NCI-H460 (cell line): Measurements from ENCODE around the gene TPO. TPM values are rescaled to one million over a fixed set of nuclear protein-coding genes. Genes with fewer than 3 reads are reported as not detected.
"Not testable (repeated sequence)": the region's sequence is repeated elsewhere in the genome, so short reads cannot be mapped to it uniquely, and the experiment has no call there.

Experiments used
- DNase-seq: peaks from one replicate; pipeline ENCODE4 v3.0.0-alpha.2; 2016; ENCODE audit warnings: low read depth; ENCODE audit errors: extremely low read depth
- total RNA-seq: library from RNA; depleted of rRNA; stranded (reverse); fragments of >200 nt; shearing (Covaris generic); gene quantifications from 2 replicates; pipeline ENCODE4 v1.2.3, GENCODE V29; 2014

The TPO gene
- total RNA-seq, 1 experiment from 2014 or later: 0.12 TPM

DNA sequence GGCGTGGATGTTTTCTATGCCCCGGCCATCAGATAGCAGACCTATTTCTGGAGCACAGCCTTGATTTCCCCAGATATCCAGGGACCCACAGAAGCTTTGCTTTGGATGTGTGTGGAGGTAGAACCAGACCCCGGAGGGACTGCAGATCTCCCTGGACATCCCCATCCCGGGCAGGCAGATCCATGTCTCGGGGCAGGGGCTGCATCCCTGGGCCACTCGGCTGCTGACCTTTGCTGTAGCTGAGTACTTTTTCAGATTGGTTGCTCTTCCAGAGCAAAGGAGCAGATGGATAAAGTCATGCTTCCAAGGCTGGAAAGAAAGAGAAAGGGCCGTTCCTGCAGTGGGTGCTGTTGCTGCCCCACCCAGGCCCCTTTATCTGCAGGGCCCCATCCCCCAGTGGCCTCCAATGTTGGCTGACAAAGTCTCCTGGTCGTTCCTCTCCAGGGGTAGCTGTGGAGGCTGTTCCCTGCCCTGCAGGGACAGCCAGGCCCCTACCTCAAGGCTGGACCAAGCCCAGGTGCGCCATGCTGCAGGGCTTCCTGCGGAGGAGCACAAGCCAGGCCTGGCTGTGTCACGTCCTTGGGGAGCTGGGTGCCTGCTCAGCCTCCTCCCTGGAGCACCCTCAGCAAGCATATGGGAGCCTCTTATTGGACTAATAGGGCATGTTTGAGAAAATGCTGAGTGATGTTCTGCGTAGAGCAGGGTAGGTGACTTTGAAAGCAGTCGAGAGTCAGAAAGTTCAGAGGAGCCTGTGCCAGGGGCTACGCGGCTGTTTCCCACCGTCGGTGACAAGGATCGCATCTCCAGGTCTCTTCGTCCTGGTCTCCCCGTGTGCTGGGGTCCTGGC is 68.4 kb downstream of the TPO start:
- DNase-seq: no peak

DNA sequence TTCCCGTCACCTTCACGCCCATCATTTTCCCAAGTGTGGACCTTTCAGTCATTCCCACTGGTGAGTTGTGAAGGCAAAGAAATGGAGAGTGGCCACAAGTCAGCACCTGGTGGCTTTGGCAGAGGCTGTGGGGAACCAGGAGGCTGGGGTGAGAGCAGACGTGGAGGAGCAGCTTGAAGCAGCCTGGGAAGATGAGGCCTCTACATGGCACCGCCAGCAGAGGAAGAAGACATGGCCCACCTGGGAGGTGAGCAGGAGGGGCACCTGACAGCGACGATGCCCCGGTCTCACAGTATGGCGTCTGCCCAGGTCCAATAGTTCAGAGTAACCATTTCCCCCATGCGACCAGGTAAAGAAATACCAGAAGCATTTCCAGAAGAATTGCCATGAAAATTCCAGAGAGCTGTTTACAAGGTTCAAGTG is 69.0 kb downstream of the TPO start:
- no peak for DNase-seq

DNA sequence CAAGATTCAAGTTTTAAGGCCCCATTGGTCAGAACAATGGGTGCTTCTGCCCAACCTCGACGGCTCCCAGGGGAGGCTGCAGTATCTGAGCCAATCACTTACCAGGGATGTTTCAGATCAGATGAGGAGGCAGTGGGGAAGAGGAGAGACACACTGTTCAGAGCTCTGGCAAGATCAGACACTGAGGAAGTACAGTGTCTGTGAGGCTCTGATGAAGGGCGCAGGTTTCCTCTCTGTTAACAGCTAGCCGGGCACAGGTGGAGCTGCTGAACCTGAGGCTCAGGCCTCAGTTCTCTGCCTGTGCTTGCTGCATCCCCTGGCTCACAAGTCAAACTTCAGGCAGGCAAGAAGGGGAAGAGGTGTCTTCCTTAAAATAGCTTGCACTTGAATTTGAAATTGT is 69.7 kb downstream of the TPO start:
- DNase-seq: no peak

DNA sequence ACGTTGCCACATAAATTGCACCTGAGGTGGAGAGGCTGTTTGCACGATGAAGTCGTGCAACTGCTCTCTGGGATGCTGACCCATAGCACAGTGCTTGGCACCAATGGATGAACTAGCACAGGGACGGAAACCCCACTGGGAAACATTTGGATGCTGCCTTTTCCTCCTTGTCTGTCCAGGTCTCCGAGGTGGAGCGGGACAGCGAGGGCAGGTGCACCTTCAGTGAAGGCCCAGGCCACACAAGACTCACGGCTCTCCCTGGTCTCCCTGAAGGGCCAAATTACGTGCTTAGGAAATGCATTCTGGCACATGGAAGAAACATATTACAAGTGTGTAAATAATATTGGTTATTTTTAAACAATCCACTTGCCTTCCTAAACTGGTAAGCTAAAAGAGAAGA is 70.3 kb downstream of the TPO start:
- DNase-seq: no peak

DNA sequence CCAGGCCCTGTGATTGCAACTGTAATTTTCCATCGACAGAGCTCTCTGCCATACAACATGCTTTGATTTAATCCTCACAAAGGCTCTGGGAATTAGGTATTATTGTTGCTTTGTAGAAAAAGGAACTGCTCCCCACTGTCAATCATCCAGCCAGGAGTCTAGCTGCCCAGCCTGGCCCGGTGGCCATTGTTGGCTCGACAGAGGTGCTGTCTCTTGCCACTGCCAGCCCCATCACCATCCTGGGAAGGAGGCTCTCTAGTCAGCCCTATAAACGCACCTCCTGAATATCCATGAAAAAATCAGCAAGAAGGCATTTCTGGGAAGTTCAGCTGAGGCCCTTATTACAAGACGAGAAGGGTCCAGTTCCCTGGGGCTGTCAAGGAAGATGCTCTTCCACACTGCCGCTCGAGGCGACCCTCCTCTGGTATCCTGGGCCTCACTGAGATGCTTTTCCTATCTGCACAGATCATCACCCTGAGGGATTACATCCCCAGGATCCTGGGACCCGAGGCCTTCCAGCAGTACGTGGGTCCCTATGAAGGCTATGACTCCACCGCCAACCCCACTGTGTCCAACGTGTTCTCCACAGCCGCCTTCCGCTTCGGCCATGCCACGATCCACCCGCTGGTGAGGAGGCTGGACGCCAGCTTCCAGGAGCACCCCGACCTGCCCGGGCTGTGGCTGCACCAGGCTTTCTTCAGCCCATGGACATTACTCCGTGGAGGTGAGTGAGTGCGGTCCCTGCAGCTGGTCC is 71.0 kb downstream of the TPO start:
- DNase-seq: no peak

DNA sequence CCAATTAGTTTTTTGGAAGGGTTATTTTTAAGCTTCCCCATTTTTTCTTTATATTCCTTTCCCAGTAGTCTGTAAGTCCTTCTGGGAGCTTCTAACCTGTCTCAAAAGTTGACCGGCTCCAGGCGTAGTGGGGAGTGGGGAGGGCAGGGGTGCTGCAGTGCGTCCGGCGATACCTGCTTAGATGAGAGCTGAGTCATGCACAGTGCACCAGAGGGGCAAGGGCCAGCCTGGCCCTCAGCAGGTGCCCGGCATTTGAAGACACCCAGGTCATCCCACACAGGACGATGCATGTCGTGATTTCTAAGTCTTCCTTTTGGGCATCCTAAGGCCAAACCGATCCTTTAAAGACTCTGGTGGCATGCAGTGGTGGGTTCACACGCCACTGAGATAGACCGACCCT is 73.4 kb downstream of the TPO start:
- no peak for DNase-seq

DNA sequence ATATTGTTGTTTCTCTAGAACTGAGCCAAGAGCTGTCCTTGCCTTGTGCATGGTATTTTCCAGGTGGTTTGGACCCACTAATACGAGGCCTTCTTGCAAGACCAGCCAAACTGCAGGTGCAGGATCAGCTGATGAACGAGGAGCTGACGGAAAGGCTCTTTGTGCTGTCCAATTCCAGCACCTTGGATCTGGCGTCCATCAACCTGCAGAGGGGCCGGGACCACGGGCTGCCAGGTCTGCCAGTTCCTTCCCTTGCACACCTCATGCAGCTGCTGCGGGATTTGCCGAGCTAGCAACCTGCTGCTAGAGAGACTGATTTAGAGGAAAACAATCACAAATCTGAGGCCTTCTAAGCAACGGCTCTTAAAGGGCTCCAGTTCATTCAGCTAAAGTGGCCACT is 74.5 kb downstream of the TPO start:
- no peak for DNase-seq

DNA sequence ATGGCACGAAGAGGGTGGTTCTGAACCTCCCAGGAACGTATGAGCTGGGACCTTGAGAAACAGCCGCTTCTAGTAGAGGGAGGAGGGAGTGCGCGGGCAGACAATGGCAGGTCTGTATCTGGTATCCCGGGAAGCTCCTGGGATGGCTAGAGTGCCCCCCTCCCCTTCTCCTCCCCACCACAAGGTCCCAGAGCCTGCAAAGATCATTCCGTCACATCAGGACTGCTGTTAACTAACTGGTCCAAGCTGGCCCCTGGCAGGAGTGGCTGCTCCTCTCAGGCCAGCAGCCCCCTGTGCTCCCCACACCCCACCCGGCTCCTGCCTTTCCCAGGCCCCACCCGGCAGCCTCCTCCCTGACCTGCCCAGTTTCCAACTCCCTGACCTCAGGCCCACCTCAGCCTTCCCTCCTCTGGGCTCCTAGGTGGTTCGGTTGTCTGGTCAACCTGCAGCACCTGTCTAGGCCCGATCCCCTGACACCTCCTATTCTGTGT is 75.0 kb downstream of the TPO start:
- DNase-seq: no peak

DNA sequence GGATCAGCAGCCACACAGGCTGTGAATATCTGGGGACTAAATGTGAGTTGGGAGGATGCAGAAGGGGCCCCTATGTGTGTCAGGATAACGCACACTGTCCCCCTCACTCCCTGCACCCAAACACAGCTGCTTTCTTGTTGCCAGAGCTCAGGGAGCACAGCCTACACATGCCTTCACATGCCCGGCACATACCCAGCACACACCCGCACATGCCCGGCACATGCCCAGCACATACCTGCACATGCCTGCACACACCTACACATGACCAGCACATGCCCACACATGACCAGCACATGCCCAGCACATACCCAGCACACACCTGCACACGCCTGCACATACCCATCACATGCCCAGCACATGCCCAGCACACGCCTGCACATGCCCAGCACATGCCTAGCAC is 75.6 kb downstream of the TPO start:
- no peak for DNase-seq

DNA sequence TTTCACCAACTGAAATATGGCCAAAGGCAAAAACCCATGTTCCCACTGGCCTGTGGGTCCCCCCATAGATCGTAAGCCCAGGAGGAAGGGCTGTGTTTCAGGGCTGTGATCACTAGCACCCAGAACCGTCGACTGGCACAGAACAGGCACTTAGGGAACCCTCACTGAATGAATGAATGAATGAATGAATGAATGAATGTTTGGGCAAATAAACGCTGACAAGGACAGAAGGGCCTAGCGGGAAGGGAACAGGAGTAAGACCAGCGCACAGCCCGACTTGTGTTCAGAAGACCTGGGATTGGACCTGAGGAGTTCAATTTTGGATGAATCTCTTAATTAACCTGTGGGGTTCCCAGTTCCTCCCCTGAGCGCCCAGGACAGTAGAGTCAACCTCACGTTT is 76.2 kb downstream of the TPO start:
- no peak for DNase-seq

DNA sequence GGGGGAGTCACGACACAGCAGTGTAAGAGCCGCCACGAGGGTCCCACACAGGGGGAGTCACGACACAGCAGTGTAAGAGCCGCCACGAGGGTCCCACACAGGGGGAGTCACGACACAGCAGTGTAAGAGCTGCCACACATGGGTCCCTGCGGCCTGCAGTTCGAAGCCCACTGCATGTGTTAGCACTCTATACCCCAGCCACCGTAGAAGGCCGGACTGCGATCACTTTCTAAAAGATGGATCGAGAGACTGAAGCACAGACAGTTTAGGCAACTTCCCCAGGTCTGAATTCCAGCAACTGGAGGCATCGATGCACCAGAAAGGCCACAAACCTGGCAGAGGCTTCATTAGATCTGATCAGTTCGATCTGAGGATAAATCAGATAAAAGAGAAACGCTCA is 77.1 kb downstream of the TPO start:
- not testable (repeated sequence) for DNase-seq

DNA sequence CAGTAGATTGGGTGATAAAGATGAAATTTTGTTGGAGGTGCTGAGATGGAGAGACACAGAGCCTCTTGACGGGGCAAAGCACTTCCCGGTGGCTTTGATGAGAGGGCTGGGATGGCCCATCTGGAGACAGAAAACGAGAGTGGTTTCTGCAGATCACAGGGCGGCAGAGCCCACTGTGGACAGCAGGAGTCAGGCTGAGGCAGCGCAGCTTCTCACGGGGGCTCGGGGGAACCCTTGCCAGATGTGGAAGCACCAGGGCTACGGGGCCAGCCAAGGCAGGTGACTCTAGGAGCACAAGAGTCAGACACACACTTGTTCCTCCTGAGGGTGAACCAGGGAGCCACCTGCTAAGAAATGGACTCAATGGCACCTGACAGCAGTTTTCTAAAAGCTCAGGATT is 78.5 kb downstream of the TPO start:
- DNase-seq: no peak

DNA sequence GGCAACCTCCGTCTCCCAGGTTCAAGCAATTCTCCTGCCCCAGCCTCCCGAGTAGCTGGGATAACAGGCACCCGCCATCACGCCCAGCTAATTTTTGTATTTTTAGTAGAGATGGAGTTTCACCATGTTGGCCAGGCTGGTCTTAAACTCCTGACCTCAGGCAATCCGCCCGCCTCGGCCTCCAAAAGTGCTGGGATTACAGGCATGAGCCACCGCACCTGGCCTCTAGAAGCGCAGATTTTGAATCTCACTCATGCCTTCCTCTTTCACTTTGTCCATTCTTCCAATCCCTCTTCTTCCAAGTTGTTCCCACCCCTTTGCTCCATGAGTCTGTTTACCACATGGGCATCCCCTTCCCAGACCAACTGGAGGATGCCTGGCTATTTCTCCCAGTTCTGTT is 79.0 kb downstream of the TPO start:
- DNase-seq: not testable (repeated sequence)

DNA sequence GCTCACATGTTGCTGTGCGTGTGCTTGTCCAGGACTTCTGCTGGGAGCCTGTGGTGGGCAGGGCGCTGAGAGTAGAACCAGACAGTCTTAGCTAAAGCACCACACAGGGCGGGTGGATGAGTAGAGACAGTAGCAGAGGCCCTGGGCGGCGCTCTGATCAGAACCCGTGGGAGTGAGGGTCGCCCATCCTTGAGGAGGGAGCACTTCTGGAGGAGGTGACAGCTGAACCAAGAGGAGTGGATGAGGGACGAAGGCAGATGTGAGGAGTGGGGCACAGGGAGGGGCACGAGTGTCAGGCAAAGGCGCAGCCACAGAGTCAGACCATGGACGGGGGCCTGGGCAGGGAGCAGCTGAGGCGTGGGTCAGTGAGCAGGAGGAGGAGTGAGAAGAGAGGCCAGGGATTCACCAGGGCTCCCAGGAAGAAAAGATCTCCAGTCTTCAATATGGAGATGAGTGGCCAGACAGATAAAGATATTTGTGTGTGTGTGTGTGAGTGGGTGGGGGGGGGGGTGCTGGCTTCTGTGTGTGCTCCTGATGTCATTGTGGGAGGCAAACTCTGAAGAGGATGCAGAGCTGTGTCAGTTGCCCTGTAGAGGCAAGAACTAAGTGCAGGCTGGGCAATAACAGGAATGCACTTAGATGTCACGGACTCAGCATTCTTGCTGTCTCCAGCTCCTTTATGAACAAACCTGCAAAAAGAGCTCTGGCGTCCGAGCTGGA is 79.6 kb downstream of the TPO start:
- DNase-seq: no peak

DNA sequence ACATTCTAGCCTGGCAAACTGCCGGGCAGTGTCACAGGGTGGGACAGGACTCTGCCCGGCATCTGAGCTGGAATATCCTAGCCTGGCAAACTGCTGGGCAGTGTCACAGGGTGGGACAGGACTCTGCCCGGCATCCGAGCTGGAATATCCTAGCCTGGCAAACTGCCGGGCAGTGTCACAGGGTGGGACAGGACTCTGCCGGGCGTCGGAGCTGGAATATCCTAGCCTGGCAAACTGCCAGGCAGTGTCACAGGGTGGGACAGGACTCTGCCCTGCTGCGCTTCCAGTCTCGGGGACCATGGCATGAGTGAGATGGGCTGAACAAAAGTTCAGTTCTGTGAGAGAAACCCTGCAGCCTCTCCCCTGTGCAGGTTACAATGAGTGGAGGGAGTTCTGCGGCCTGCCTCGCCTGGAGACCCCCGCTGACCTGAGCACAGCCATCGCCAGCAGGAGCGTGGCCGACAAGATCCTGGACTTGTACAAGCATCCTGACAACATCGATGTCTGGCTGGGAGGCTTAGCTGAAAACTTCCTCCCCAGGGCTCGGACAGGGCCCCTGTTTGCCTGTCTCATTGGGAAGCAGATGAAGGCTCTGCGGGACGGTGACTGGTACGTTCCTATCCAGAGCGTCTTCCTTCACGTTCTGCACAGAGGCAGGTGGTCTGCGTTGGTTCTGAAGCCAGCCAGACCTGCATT is 80.3 kb downstream of the TPO start:
- no peak for DNase-seq

DNA sequence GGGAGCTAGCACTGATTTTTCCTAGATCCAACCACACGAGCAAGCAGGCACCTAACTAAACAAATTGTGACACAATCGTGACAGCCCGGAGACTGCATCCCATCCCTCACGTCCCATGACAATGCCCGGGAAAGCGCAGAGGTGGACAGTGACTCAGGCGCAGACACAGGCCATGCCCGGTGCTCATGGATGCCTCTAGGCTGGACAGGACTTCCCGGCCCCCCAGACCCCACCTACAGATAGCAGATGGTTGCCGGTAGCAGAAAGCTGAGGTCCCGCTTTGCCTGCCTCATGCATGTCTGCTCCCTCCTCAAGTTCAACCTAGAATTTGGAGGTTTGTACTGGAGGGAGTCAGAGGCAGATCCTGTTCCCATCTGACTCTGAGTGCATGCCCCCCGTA is 81.0 kb downstream of the TPO start:
- no peak for DNase-seq

DNA sequence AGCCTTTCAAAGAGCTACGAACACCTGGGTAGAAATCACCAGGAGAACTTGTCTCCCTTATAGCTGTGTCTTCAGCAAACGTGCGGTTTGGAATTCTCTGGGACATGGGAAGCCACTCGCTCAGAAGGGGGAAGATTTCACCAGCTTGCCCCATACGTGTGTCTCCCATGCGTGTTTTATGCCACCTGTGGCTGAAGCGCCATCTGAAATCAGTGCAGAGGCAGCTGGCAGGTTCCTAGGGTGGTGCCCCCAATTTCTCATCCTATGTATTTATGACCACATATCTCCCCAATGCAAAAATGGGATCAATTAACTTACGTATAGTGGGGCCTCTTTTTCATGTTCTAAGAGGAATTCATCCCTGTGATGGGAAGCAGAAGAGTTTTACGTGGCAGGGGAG is 81.6 kb downstream of the TPO start:
- DNase-seq: no peak

DNA sequence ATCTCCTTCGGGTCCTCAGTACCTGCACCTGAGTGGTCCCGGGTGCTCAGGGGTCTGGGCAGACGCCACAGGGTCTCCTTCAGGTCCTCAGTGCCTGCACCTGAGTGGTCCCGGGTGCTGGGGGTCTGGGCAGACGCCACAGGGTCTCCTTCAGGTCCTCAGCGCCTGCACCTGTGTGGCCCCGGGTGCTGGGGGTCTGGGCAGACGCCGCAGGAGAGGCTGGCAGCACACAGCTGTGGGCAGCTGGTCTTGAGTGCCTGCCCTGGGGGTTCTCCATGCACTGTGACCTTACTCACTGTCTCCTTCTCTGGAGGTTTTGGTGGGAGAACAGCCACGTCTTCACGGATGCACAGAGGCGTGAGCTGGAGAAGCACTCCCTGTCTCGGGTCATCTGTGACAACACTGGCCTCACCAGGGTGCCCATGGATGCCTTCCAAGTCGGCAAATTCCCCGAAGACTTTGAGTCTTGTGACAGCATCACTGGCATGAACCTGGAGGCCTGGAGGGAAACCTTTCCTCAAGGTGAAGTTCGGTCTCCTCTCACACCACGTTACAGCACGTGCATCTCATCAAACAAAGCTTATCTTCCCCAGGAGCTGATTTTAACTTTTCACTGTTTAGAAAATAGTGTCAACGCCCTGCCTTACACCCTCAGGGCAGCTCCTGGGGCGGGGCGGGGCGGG is 82.6 kb downstream of the TPO start:
- no peak for DNase-seq

DNA sequence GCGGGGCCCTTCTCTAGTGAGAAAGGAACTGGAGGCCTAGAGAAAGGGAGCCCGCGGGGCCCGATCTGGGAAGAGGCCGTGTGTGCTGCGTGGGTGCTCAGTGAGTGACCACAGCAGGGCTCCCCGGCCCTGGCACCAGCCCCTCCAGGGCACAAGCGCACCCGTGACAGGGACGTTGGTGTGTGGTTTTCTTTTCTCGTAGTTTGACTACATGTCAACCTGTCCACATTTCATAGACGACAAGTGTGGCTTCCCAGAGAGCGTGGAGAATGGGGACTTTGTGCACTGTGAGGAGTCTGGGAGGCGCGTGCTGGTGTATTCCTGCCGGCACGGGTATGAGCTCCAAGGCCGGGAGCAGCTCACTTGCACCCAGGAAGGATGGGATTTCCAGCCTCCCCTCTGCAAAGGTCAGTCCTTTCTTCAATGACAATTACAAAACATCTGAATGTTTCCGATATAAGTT is 83.1 kb downstream of the TPO start:
- DNase-seq: no peak

DNA sequence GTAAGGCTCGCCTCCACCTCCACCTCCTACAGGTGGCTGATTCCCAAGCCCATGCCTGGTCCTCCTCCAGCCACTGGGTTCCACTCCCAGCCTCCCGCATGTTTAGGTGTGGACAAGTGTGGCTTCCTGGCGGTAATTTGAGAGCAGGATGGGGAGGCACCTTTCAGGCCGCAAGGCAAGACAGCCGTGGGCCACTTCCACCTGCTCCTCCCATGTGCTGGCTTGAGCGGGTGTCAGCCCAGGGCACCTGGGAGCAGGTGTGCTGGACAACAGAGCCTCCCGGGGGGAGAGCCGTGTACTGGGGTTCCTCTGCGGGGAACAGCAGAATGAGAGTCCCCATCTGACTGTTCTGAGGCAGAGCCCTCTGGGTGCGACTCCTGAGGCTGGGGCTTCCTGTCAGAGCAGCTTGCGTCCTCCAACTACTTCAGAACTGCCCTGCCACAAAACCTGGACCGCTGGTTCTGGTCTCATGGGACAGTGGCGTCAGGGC is 83.9 kb downstream of the TPO start:
- DNase-seq: no peak
